KOPT-K1 (cell line): ENCODE data around the gene SYVN1.
"Not testable (repeated sequence)": the region's sequence is repeated elsewhere in the genome, so short reads cannot be mapped to it uniquely, and the experiment has no call there.

Experiments used
- H3K27ac ChIP-seq: fragments of 200-600 bp; sonication (generic); 2 replicates; pipeline ENCODE4 v1.5.1; 2016; ENCODE audit warnings: antibody characterized with exemption, mild to moderate bottlenecking, low read depth, low read length; ENCODE audit not compliant: poor library complexity, severe bottlenecking
- H3K36me3 ChIP-seq: fragments of 200-600 bp; sonication (generic); 2 replicates; pipeline ENCODE4 v1.5.1; 2017; ENCODE audit warnings: antibody characterized with exemption, mild to moderate bottlenecking, low read length, moderate library complexity; ENCODE audit not compliant: insufficient read depth
- H3K9me3 ChIP-seq: fragments of 200-600 bp; sonication (generic); 2 replicates; pipeline ENCODE4 v1.5.1; 2017; ENCODE audit warnings: antibody characterized with exemption, low read length, mild to moderate bottlenecking; ENCODE audit not compliant: insufficient read depth, poor library complexity, severe bottlenecking

Gene SYVN1

DNA sequence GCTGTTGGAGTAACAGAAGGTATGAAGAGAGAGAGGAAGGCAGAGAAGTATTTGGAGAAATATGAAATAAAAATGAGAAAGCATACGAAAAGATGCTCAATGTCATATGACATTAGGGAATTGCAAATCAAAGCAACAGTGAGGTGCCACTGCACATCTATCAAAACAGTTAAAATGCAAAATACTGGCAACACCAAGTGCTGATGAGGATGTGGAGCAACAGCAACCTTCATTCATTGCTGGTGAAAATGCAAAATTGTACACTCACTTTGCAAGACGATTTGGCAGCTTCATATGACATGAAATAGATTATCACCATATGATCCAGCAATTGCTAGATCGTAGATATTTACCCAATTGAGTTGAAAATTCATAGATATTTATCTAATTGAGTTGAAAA lies 26.3 kb upstream of the SYVN1 start:
- Histone ChIP-seq H3K36me3 (no peaks in the 10 kb centered on the region), H3K27ac (no peak overlapping the region), H3K9me3 (no peaks in the 10 kb centered on the region)

DNA sequence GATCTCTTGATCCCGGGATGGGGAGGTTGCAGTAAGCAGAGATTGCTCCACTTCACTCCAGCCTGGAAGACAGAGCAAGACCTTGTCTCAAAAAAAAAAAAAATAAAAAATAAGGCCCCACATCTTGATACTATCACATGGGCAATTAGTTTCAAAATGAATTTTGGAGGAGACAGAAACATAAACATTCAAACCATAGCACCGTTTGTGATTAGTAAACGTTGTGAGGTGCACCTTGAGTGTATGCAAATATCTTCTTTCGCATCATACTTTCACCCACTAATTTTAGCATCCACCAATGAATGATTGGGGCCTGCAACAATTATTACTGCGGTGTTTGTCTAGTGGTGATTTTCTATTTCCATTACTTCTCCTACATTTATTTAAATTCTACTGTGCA lies 24.7 kb upstream of the SYVN1 start:
- Histone ChIP-seq H3K9me3 (no peaks in the 10 kb centered on the region), H3K36me3 (no peaks in the 10 kb centered on the region), H3K27ac (no peak overlapping the region)

DNA sequence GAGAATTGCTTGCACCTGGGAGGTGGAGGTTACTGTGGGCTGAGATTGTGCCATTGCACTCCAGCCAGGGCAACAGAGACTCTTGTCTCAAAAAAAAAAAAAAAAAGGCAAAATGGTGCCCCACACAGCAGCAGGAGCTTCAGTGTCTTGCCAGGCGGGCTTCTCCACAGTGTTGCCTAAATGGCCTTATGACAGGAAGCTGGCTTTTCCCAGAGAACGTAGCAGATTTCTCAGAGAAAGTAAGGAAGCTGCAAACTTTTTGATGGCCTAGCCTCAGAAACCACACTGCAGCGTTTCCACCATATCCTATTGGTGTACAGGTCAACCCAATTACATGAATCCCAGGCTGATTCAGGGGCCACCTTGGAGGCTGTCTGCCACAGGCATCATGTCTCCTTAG lies 23.0 kb upstream of the SYVN1 start:
- H3K9me3 ChIP-seq = no peaks in the 10 kb centered on the region
- H3K36me3 ChIP-seq = no peaks in the 10 kb centered on the region
- H3K27ac ChIP-seq = no peak overlapping the region

DNA sequence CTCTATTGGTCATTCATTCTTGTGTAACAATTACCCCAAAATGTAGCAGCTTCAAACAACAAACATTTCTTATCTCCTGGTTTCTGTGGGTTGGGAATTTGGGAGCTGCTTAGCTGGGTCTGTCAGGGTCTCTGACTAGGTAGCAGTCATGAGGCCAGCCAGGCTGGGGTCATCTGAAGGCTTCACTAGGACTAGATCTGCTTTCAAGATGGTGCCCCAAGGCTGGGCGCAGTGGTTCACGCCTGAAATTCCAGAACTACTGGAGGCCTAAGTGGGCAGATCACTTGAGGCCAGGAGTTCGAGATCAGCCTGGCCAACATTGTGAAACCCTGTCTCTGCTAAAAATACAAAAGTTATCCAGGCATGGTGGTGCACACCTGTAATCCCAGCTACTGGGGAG lies 22.6 kb upstream of the SYVN1 start:
- Histone ChIP-seq H3K36me3 (no peaks in the 10 kb centered on the region), H3K9me3 (no peaks in the 10 kb centered on the region), H3K27ac (no peak overlapping the region)

DNA sequence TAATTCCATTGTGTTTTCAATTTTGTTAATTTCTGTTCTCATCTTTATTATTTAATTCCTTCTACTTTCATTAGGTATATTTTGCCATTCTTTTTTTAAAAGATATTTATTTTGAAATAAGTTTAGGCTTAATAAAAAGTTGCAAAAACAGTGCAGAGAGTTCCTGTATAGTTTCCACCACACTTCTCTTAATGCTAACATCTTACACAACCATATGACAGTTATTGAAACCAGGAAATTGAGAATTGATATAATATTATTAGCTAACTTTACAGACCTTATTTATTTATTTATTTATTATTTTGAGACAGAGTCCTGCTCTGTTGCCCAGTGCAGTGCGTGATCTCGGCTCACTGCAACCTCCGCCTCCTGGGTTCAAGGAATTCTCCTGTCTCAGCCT lies 21.9 kb upstream of the SYVN1 start:
- H3K36me3 ChIP-seq = no peaks in the 10 kb centered on the region
- no peaks in the 10 kb centered on the region for H3K9me3 ChIP-seq
- H3K27ac ChIP-seq = no peak overlapping the region

DNA sequence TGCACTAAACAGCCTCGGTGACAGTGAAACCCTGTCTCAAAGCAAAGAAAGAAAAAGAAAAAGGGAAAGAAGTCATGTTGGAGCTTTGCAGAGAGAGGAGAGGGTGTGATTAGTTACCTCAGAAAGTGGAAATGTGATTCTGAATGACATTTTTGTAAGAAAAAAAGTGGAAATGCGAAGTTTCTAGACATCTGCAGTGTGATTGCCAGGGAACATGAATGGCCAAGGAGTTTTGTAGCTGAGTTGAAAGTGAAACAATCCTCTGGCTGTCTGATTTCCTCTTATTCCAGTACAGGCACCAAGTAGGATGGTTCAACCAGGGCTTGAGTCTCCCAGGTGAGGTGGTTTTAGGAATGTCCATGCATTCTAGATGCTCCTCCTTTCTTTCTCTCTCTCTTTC lies 17.8 kb upstream of the SYVN1 start:
- Histone ChIP-seq H3K27ac (no peak overlapping the region), H3K36me3 (no peaks in the 10 kb centered on the region), H3K9me3 (peaks cover 4% of the 10 kb centered on the region)

DNA sequence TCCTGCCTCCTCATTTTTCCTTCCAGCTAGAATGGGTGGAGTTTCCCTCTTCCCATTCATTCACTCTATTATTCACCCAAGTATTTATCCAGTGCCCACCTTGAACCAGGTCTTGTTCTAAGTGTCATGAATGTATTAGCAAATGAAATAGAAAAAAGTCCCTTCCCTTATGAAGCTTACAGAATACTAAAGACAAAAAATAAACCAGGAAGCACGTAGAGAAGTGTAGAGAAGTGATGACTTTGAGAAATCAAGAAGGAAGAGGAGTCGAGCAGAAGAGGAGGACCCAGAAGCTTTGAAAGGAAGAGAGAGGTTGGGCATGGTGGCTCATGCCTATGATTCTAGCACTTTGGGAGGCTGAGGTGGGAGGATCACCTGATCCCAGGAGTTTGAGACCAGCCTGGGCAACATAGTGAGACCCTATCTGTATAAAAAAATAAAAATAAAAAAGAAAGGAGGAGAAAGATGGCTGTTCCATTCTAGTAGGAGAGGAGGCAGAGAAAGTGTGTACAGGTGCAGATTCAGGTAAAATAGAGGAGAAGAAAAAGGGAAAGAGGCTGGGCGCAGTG lies 17.1 kb upstream of the SYVN1 start:
- H3K9me3 ChIP-seq = peaks cover 5% of the 10 kb centered on the region
- H3K27ac ChIP-seq = no peak overlapping the region
- no peaks in the 10 kb centered on the region for H3K36me3 ChIP-seq

DNA sequence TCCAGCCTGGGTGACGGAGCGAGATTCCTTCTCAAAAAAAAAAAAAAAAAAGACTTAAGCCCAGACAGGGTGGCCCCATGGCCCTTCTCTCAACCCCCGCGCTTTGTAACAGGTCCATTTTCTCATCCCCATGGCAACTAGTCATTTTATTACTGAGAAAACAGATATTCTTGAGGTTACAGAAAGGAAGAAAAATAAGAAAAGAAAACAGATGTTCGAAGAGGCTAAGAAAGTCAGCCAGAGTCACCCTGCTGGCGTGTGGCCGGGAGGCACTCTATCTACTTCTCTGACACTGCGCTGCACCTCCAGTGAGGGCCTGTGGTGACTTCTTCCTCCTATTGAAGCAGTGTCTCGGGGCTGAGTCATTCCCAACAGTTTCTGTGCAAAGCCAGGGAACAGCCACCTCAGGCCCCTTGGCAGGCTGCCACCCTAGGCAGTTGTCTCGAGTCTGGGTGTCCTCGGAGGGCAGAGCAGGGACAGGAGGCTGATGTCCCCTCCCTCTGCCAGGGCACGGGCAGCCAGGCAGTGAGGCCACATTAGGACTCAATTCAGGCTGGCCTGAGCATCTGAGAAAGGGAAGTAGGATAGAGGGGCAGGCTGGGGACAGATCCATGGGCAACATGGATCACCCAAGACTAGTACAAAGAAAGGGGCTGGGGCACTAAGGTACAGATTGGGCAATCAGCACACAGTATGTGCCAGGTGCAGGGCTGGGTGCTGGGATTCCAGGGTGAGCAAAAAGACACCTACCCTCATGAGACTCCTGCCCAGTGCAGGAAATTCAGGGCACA lies 16.4 kb upstream of the SYVN1 start:
- no peak overlapping the region for H3K27ac ChIP-seq
- H3K9me3 ChIP-seq = peaks cover 5% of the 10 kb centered on the region
- no peaks in the 10 kb centered on the region for H3K36me3 ChIP-seq

DNA sequence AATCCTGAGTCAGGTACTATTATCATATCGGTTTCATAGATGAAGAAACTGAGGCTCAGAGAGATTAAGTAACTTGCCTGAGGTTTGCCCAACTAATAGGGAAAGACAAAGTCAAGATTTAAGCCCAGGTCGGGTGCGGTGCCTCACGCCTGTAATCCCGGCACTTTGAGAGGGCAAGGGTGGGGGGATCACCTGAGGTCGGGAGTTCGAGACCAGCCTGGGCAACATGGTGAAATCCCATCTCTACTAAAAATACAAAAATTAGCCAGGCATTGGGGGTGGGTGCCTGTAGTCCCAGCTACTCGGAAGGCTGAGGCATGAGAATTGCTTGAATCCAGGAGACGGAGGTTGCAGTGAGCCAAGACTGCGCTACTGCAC lies 15.8 kb upstream of the SYVN1 start:
- H3K36me3 ChIP-seq, H3K27ac ChIP-seq, H3K9me3 ChIP-seq: not testable (repeated sequence)

DNA sequence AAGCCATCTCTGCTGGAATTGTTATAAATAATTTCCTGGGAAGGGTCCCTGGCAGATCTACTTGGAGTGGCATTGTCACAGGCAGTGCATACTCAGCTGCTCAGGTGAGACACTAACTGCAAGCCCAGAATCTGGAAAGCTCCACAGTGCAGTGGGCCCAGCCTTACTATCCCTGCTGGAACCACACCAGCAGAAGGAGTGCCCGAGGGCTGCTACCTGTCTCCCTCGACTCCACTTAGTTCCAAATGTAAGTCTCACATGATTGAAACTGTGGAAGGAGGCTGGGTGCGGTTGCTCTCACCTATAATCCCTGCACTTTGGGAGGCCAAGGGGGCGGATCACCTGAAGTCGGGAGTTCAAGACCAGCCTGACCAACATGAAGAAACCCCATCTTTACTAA lies 14.3 kb upstream of the SYVN1 start:
- Histone ChIP-seq H3K9me3 (peaks cover 5% of the 10 kb centered on the region), H3K36me3 (no peaks in the 10 kb centered on the region), H3K27ac (no peak overlapping the region)

DNA sequence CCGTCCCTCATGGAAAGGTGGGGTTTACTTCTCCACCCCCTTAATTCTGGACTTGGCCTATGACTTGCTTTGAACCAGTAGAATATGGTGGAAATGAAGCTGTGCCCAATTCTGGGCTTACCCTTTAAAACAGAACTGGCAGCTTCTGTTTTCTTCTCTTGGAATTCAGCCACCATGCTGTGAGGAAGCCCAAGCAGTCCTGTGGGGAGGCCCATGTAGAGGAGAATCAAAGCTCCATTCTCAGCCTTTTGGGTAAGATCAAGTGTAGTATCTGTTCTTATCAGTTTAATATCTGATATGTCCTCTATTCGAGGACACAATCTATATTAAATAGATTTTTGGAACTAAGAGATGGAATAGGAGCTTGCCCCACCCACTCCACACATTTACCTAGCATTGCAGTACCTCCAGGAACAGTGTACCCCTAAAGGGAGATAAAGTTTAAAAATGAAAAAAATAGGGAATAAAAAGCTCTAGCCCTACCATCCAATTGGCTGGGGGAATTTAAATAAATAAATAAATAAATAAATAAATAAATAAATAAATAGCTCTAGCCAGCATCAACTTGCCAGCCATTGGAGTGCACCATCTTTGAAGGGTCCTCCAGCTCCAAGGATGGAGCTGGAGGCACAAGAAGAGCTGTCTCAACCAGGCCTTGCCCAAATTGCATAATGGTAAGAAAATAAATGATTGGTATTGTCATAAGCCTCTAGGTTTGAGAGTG lies 13.2 kb upstream of the SYVN1 start:
- Histone ChIP-seq H3K9me3 (peaks cover 5% of the 10 kb centered on the region), H3K27ac (no peak overlapping the region), H3K36me3 (no peaks in the 10 kb centered on the region)

DNA sequence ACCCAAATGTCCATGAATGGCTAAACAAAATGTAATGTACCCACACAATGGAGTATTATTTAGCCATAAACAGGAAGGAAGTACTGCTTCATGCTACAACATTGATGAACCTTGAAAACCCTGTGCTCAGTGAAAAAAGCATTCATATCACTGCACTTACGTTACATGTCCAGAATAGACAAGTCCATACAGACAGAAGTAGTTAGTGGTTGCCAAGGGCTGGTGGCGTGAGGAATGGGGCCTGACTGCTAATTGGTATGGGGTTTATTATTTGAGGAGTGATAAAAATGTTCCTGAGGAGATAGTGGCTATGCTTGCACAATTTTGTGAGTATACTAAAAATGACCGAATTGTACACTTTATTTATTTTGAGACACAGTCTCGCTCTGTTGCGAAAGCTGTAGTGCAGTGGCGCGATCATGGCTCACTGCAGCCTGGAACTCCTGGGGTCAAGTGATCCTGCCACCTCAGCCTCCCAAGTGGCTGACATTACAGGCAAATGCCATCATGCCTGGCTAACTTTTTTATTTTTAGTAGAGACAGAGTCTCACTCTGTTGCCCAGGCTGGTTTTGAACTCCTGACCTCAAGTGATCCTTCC lies 7.7 kb upstream of the SYVN1 start:
- no peaks in the 10 kb centered on the region for H3K9me3 ChIP-seq
- H3K36me3 ChIP-seq = no peaks in the 10 kb centered on the region
- no peak overlapping the region for H3K27ac ChIP-seq

DNA sequence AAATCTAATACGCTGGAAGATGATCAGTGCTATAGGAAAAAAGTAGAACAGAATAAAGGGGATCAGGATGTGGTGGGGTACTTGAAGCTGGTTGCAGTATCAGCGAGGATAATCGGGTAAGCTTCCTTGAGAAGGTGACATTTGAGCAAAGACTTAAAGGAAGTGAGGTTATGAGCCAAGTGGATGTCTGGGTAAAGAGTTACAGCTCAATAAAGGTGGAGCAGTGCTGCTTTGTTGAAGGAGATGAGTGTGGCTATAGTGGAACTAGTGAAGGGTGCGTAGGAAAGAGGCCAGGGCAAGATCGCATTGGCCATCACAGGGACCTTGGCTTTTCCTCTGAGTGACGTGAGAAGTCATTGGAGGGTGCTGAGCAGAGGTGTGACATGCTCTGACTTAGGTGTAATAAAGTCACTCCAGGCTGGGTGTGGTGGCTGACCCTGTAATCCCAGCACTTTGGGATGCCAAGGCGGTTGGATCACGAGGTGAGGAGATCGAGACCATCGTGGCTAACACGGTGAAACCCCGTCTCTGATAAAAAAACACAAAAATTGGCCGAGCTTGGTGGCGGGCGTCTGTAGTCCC lies 2.3 kb upstream of the SYVN1 start:
- H3K27ac ChIP-seq = no peak overlapping the region

DNA sequence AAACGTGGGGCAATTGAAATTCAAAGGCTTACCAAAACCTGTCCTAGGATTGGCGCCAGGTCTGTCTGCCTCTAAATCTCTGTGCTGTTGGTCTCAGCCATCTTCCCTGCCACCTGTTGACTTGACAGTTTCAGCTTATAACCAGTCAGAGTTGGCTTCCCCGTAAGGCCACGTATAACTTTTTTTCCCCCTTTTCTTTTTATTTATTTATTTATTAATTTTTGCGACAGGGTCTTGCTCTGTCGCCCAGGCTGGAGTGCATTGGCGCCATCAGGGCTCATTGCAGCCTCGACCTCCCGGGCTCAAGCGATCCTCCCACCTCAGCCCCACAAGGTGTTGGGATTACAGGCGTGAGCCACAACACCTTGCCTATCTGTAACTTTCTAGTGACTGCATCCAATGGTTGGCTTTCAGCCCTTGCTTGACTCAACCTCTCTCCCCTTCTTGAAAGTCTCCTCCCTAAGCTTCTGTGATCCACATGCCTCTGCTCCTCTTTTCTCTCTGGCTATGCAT lies 1.4 kb upstream of the SYVN1 start:
- Histone ChIP-seq H3K36me3 (peaks cover 24% of the 10 kb centered on the region), H3K9me3 (no peaks in the 10 kb centered on the region), H3K27ac (peak overlapping the region; percentile 92)

More for the DNA sequence above, 2.3 kb upstream of the SYVN1 start:
- H3K36me3 ChIP-seq = peaks cover 15% of the 10 kb centered on the region
- no peaks in the 10 kb centered on the region for H3K9me3 ChIP-seq
